HG02571 (cell line): ENCODE measurements around the gene LCOR.
A peak's percentile ranks its signal among the peaks of the same experiment; 100 is the strongest.

ENCODE experiments used
- ATAC-seq: cut with Tn5 transposase; IDR thresholded peaks from one replicate; pipeline ENCODE4 v1.9.1; 2021; ENCODE audit warnings: mild to moderate bottlenecking, moderate library complexity; ENCODE audit not compliant: unreplicated experiment

The LCOR gene

DNA sequence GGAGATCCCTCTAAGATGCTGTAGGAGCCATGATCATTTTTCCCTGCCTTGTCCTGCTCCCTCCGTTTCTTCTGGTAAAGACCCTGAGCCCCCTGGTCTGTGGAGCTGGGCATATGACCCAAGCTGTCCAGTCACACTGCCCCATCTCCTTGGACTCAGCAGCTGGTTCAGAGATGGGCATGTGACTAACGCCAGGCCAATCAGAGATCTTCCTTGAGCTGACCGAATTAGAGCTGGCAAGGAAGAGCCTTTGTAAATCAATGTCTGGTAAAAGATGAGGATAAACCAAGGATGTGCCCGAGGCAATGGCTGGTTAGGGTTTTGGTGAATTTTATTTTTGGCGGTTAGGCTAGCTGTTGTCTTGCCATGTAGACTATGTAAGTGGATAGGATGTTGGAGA lies 173.3 kb downstream of the LCOR start:
- no peak for ATAC-seq

DNA sequence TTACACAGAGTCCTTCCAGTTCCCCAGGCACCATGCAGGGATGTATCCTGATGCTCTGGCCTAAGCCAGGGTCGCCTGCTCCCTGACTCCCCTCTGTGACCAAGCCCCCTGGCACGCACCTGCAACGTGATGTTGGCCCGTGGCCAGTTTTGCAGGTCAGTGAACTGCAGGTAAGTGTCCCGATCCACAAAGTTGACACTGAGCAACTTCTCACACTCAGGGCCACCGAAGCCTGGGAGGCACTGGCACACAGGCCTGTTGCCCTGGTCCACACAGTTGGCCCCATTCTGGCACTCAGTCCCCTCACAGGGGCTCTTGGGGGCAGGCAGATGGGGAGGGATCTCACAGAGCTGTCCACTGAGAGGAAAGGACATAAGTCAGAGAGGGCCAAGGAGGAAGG lies 174.3 kb downstream of the LCOR start:
- no peak for ATAC-seq

DNA sequence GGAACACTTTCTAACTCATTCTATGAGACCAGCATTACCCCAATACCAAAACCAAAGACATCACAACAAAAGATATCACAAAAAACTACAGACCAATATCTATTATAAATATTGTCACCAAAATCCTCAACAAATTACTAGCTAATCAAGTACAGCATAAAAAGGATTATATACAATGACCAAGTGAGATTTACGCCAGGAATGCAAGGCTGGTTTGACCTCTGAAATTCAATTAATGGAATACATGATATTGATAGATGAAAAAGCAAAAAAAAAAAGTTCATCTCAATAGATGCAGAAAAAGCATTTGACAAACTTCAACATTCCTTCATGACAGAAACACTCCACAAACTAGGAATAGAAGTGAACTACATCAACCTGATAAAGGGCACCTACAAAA lies 175.3 kb downstream of the LCOR start:
- ATAC-seq: no peak

DNA sequence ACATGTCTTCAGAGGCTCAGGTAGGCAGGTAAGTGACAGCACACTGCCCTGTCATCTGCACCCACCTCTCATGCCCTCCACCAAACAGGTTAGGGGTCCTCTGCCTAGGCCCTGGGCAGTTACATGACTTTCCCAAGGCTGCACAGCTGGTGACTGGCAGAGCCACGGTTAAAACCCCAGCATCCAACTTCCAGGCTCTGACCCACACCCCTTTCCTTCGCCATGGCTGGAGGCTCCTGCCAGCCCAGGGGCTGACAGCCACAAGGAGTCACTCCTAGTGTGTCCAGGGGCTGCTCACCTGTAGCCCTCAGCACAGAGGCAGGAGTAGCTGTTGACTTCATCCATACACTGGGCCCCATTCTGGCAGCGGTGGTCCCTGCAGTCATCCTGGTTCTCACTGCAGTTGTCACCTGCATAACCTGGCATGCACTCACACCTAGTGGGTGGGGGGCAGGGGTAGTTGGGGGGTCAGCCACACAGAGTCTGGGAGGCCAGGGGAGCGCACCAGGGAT lies 178.7 kb downstream of the LCOR start:
- ATAC-seq: no peak

DNA sequence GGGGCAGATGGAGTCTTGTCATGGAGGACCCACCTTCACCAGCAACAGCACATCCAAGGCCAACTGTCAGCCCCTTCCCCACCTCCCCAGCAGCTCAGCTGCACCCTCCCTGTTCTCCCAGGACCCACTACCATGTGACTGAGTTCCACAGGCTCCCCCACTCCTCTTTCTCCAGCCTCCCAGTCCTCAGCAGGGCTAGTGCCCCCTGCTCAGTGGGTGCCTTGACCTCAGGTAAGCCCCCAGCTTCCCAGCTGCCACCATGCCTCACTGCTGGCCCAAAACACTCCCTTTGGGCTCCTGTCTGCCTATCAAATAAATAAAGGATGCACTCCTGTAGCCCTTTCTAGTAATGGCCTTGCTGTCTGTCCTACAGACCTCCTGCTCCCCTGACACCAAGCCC lies 179.3 kb downstream of the LCOR start:
- no peak for ATAC-seq

DNA sequence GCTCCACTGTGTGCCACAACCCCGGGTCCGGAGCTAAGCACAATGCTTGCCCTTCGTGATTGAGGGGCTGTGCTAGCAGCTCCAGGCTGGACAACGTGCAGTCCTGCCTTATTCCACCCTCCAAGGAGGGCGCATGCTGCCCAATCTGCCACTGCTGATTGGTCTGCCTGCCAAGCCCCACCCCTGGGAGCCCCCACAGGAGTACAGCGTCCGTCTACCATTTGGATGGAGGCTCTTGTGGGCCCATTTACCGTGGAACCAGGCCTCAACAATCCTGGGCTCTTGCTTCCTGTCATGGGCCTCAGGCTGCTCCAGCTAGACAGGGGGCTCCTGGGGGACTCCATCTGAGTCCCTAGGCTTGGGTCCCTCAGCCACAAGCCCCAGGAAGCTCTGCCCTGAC lies 180.4 kb downstream of the LCOR start:
- no peak for ATAC-seq

DNA sequence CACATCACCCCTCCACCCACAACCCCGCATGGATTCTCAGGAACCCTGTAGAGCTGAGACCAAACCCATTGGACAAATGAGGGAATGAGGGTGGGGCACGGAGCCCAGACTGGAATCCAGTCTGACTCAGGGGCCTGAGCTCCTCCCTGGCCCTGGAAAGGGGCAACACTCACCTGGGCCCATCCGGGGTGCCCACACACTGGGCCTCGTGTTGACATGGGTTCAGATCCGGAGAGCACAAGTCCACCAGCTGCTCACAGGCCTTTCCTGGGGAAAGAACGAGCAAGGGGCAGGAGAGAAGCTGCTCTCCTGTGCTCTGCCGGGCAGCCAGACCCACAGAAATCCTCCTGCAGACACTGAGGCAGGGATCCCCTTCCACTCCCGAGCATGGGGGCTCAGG lies 181.5 kb downstream of the LCOR start:
- ATAC-seq: no peak

DNA sequence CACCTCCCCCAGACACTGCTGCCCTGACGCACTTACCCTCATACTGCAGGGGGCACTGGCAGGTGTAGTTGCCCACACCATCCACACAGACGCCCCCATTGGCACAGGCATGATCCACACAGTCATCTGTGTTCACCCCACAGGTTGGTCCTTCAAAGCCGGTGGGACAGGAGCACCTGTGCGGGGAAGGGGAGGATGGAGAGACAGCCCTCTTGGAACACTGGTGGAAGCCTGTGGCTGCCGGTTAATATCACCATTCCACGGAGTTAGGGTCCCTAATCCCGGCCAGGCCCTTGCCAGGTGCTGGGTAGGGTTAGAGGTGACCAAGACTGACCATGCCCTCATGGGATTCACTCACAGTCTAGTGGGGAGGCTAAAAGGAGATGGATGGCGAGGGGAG lies 181.9 kb downstream of the LCOR start:
- no peak for ATAC-seq

DNA sequence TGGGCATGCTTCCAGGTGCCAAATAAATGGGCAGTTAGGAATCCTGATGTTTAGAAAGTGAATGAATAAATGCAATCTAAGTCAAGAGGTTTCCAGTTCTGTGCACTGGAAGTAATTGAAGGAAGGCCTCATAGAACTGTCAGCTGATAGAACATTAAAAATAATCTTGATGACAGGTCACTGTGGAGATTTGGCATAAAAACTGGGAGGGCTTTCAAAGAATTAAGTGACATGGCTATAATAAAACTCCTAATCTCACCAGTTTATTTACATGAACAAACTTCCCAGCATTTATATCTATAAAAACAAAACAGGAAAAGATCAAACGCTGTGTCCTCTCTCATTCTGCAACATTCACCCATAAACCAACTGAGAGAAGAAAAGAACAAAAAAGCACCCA lies 183.1 kb downstream of the LCOR start:
- ATAC-seq: no peak

DNA sequence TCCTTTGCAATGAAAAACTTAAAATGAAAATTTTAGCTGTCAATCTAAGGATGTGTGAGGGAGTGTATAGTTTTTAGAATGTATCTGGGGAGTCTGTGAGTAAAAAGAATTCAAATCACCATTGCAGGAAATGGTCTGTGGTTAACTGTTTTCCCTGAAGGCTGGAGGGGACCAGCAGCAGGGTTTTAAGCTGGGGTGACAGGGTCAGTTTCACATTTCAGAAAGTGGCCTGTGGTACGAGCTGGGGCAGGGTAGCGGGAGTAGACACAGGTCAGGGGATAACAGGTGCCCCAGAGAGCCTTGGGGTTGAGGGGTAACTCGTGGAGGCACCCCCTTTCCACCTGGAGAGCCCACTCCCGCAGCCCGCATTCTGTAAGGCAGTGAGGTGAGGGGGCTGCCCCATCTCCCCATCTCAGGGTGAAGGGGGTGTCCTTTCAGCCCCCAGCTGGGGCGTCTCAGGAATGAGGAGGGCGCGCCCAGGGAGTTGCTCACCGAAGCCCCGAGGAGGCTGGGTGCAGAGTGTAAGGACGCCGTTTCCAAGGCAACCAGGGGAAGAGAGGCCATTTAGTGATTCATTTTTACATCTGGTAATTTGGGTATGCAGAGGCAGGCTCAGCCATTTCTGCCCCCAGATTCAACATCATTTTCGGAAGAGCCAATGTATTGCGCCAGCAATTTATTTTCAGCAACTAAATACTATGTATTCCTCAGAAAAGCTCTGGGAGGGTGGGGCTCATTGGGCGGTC lies 184.8 kb downstream of the LCOR start:
- ATAC-seq: peak; percentile 47

DNA sequence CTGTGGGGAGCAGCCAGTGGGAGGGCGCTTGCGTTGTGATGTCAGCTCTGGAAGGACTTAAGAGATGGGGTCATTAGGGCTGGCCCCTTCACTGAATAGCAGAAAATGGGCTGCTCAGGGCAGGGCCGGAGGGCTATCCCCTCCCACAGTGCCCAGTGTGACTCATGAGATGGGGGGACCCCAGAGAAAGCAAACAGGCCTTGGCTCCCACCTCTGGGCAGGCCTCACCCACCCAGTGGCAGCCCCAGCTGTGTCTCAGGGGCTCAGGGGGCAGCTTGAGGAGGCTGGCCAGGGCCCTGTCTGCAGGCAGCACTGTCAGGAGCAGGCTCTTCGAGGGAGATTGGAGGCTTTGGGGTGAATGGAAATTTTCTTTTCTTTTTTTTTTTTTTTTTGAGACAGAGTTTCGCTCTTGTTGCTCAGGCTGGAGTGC lies 185.4 kb downstream of the LCOR start:
- ATAC-seq: no peak

DNA sequence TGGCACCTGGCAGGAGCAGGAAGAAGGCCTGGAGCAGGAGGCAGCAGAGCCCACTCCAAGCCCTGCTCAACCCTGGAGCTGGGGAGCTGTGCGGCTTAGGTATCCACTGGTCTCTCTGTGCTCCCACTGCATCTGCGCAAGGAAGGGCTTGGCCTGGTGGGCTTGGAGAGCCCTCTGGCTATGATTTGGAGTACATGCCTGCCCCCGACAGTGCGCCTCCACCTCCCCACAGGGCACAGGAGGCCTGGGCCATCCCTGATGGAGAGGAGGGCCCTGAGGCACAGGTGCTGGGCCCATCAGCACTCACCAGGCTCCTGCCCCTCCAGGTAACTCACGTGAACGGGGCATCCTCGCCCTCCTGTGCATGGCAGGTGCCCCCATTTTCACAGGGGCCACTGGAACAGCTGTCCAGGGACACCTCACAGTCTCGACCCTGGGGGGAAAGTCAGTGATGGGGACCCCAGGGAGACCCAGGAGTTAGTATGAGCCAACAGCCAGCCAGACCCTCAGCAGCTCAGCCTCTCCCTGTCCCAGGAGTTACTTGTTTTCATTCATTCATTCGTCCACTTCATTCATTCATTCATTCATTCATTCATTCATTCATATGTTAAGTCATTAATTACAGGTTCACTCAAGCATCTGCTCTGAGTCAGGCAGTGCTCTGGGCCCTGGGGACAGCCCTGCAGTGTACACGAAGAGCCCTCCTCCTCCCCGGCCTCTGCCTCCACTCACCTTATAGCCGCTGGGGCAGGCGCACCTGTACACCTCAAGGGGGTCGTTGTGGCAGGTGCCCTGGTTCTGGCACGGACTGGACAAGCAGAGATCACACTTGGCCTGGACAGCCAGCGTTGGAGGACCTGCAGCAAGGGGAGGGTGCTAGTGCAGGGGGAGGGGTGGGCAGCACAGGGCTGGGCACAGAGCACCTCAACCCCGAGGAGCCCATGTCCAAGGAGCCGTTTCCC lies 186.4 kb downstream of the LCOR start:
- no peak for ATAC-seq

DNA sequence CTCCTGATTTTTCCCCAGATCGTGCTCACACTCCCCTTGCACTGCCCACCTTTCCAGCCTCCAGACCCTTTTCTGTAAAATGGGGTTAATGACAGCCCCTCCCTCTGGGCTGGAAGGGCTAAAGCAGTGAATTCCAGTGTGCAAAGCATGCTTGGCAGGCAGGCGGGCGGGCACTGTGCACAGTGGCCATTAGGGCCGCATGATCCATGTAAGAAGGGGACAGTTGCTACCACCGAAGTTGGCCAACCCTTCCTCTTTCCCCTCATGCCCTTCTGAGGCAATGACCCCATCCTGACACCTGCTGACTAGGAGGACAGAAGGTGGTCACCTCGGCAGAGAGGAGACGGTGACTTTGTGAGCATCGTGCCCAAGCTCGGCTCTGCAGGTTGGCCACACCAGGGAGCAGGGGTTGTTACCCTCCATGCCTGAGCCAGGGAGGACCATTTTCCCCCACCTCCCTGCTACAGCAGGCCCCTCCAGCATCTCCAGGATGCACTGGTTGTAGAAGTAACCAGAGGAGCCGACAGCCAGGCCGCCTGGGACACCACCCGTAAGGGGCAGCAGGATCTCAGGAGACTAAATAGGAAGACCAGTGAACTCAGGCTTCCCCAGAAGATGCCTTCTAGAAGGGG lies 187.2 kb downstream of the LCOR start:
- ATAC-seq: no peak

DNA sequence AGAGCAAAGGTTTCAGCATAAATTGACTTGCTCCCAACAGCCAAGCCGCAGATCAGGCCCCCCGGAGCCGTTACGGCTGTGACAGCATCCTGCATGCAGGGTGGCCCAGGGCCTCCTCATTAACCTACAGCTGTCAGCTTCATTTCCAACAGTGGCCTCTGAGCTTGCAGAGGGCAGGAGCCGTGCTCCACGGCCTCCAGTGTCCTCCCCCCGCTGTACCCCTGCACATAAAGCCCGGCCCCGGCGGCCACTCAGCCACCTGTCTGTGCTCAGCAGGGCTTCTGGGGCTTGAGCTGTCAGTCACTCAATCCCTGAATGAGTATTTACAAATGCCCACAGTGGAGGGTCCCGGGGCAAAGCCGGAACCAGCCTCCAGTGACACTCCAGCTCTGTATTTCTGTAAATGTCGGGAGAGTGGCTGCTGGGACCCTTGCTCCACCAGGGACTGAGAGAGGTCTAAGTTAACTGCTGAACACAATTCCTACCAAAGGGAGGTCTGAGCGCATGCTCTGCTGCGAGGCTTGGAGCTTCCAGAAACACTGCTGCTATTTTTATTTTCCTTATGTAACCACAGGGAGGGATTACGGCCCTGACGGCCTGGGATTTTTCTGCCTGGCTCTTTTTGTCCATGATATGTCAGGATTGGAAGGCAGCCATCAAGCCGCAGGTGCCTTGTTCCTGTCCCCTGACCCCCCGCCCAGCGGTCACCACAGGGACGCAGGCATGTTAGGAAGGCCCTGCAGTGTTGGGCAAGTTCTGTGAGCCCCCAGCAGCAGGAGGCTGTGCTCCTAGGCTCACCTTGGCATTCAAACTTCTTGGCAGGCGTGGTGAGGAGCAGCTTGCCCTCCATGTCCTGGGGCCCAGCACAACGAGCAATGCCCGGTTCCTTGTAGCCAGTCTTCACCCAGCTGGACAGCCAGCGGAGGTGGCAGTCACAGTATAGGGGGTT lies 188.6 kb downstream of the LCOR start:
- no peak for ATAC-seq

DNA sequence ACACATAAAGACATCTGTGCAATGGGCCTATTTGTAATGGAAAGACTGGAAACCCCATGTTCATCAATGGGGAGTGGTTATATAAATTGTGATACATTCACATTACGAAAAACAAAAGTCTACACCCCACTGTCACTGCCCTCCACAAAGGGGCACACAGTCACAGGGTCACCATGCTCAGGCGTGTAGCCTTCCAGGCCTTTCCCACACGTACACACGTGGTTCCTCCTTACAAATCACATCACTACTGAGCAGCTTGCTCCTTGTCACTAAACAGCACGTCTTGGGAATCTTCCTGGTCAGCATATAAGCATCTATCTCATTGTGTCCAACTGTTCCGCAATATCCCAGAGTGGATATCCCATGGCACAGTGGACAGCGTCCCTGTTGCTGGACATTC lies 190.5 kb downstream of the LCOR start:
- ATAC-seq: no peak

DNA sequence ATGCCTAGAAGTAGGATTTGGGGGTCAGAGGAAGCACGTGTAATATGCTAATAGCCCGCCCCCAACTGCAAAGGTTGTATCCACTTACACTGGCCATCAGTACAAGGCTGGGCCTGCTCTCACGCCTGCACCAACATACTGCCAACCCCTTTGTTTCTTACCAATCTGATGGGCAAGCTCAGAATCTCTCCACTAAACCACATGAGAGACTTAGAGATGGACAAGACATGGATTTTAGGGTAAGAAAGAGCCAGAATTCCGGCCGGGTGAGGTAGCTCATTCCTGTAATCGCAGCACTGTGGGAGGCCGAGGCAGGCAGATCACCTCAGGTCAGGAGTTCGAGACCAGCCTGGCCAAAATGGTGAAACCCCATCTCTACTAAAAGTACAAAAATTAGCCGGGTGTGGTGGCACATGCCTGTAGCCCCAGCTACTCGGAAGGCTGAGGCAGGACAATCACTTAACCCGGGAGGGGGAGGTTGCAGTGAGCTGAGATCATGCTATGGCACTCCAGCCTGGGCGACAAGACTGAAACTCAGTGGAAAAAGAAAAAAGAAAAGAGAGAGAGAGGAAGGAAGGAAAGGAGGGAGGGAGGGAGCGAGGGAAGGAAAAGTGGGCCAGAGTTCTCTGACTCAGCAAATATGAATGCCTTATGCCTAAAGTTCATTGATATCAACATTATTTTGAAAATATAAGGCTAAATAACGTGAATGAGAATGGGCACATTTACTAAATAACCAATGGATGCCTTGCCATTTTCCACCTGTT lies 191.5 kb downstream of the LCOR start:
- ATAC-seq: no peak

DNA sequence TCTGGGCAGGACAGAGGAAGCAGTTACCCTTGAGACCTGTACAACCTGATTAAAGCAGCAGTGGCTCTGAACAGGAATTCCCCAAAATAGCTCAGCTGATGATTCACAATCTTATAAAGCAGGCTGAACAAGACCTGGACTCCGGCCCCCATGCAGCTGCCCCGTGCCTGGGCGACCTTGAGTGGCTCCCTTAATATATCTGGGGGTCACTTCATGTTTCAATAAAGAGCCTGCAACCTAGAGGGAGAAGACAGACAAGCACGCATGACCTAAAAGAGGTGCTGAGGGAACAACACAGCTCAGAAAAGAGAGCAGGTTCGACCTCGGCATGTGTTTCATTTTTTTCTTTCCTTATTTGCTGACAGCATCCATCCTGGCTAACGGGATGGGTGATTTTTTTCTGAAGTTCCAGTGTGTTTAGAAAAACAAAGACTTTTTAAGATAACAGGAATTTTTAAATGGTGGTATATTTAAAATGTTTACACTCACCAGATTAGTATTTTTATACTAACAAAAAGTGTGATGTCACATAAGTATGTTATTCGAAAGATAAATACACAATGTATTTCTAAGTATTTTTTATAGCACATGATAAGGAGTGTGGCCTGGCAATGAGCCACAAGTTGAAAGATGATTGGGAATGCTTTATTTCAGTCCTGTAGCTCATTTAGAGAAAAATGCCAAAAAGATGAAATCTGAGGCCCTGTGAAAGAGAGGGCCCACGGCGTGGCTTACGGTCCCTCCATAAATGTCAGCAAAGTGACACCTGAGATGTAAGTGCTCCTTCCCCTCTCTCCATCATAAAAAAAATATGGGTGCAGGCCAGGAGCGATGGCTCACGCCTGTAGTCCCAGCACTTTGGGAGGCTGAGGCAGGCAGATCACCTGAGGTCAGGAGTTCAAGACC lies 192.3 kb downstream of the LCOR start:
- ATAC-seq: no peak

DNA sequence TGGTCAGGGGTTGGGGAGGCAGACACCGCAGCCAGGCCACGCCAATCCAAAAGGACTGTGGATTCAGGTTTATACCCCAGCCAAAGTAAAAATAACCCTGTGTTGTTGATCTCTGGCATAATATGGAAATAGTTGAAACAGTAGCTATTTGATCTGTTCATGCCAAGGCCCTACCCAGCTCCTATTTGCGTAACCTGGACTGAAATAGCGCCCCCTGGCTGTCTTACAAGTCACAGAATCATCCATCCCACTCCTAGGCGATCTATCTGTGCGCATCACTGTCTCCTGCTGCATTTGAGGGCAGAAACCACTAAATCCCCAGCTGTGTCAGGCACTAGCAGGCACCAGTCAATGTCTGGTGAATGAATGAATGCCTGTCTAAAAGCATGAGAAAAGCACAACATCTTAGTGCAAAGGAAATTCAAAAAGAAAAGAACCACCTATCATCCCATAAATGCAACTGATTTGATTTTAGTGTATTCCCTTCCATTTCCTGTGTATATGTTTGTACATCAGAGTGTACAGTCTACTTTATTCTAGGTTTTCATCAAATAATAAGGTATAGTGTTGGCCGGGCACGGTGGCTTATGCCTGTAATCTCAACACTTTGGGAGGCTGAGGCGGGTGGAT lies 193.6 kb downstream of the LCOR start:
- ATAC-seq: no peak
